GM15510 (cell line): ENCODE results near the gene HIVEP3.

Experiments used
- POLR2A ChIP-seq: IDR thresholded peaks from 3 replicates; pipeline ENCODE4 v1.6.1; 2011; ENCODE audit warnings: borderline replicate concordance; ENCODE audit not compliant: insufficient read length; ENCODE audit errors: extremely low read depth

Gene HIVEP3

GRCh38 chr1:41547781-41548560, 370.8 kb downstream of the HIVEP3 start:
- no peak for TF ChIP-seq POLR2A

DNA sequence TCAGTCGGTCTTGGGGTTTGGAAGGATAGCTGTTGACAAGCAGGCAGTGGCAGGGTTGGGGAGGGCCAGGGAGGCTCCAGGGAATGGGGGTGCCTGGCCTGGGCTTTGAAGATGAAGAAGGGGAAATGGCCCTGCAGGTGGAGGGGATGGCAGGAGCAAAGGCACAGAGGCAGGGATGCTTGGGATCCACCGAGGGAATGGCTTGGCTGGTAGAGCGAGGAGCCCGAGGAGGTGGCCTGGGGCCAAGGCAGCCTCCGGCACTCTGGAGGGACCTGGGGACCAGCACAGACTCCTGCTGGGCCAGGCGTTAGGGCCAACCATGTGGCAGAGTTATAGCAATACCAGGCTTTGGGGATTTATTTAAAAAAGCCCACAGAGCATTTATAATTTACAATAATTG, 371.4 kb downstream of the HIVEP3 start:
- no peak for TF ChIP-seq POLR2A

- no peak for TF ChIP-seq POLR2A
Observed at GRCh38 chr1:41546833-41547135, 371.9 kb downstream of the HIVEP3 start.

GRCh38 chr1:41545996-41546832, 372.5 kb downstream of the HIVEP3 start:
- TF ChIP-seq POLR2A: no peak

DNA sequence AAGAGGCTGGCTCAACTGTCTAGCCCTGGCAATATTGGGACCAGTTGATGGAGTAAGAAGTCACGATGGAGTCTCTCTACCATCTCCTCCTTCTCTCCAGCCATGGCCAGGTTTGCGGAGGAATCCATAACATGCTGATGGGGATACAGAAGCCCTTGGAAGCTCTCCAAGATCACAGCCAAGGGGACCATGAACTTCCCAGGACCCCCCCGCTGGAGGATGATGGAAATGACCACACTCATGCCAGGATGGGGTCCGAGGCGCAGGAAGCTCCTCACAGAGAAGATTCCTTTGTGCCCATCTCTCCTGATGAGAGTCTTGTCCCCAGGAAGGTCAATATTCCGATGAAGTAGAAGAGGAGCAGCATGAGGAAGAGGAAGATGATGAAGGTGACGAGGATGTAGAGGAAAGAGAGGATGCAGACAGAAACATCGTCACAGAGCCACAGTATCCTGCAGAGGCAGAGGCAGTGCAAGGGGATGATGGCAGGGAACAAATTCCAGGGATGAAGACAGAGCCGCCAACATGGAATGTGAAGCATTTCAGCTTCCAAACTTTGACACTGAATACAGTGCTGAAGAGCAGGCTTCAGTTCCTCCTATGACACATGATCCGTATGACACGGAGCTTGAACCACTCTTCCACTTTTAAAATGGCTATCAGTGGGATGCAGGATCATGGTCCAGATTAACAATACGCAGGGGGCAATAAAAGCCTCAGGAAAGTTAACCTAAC, 376.4 kb downstream of the HIVEP3 start:
- no peak for TF ChIP-seq POLR2A

DNA sequence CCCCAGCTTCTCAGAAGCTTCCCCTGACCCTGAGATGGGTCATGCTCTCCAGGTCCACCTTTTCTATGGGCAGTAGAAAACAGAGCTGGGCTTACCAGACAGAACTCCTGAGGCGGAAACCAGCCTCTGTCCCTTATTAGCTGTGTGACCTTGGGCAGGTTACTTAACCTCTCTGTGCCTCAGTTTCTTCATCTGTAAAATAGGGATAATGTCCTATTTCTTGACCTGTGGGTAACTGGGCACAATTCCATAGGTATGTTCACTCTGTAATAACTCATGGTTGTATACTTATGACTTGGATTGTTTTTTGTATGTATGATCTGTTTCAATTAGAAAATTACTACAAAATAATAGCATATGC, 377.1 kb downstream of the HIVEP3 start:
- TF ChIP-seq POLR2A: no peak

DNA sequence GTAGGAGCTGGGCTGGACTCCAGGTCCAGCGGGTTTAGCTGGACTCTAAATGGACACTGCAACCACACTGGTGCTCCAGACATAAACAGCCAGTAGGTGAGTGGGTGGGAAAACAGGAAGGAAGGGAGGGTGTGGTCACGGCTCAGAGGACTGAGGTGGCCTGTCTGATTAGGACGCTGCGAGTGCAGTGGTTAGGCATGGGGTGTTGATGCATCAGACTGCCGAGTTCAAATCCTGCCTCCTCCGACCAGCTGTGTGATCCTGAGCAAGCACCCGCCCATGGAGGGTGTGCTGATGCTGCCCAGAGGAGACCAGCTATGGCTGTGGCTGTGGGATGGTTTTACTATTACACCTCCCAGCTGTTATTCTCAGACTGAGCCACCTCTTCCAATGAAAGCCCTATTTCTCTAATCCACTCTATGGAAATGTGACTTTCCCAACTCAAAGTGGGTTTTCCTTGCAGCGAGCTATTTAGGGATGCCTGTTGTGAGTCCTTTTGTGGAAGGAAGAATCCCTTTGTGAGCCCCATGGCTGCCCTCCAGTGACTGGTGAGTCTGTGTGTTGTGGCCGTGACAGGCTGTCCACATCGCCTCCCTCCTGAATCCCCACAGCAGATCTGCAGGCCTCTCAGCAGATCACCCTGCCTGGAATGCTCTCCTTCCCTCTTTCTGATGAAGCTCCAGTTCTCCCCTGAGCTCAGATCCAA, 377.7 kb downstream of the HIVEP3 start:
- no peak for TF ChIP-seq POLR2A

DNA sequence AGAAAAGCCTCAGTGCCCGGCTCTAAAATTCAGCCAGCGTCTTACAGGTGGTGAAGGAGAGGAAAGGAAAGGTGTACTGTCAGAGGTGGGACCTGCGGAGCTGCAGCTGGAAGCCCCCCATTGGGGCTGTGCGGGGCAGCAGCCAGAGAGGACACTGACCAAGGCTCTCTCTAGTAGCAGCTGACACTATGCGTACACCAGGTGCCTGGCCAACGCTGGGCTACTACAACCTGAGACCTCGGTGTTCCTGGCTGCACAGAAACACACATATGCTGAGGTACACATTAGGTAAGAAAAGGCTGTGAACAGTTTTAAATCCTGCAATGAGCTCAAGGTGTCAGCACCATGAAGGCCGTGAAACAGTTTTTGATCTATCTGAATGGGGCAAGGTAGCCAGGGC, 378.7 kb downstream of the HIVEP3 start:
- no peak for TF ChIP-seq POLR2A

DNA sequence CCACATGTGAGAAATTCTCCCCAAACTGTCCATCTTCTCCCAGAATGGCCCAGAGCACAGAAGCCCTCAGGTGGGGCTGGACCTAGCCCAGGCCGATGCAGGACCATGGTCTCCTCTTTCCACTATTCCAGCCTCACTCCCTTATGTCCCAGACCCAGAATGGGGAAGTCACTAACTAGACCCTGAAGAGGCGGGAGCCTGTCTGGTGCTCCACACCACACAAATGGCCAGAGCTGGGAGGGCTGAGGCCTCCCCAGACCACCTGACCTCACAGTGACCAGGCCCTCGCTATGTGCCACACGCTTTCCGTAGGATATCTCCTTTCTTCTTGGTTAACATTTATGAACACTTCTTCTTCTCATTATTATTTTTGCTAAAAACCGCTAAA, 379.3 kb downstream of the HIVEP3 start:
- no peak for TF ChIP-seq POLR2A

DNA sequence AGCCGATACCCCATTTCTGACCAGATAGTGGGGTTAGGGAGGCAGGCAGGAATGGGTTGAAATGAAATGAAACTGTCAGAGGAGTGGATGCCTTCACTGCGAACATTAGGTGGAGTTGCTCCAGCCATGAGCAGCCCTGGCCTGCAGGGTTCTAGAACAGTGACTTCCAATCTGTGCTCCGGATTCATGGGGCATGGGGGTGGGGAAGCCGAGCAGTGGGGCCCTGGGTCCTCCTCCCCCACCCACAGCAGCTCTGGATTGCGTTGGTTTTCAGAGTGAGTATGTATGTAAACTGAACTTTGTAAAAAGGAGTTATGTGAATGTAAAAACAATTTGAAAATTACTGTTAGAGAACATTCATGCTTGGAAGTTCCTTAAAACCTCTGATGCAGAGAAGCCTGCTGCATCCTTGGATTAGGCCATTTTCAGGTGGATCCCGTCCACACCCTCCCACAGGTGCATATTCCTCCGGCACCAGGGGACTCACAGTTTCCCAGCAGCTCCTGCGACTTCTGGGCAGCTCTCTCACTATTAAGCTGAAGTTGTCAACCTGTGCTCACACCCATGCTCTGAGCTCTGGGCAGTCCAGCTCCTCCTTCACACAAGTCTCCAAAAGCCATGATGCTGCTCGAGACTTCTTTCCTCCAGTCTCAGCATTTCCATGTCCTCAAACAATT, 379.8 kb downstream of the HIVEP3 start:
- TF ChIP-seq POLR2A: no peak

- TF ChIP-seq POLR2A: no peak
Observed at GRCh38 chr1:41537788-41538351, 380.9 kb downstream of the HIVEP3 start.

- TF ChIP-seq POLR2A: no peak
Observed at GRCh38 chr1:41537251-41537650, 381.5 kb downstream of the HIVEP3 start.

GRCh38 chr1:41536361-41536802, 382.3 kb downstream of the HIVEP3 start:
- no peak for TF ChIP-seq POLR2A

GRCh38 chr1:41535716-41536115, 383.0 kb downstream of the HIVEP3 start:
- no peak for TF ChIP-seq POLR2A
